Measurements from ENCODE around the gene CABP2.
"Not testable (repeated sequence)": the region's sequence is repeated elsewhere in the genome, so short reads cannot be mapped to it uniquely, and the experiment has no call there.

CABP2 gene

GRCh38 chr11:67538823-67539505 lies 15.7 kb upstream of the CABP2 start:
- no peak for DNase-seq

- no peak for DNase-seq
Measured at GRCh38 chr11:67538306-67538705, 15.1 kb upstream of the CABP2 start.

- DNase-seq: no peak
Measured at GRCh38 chr11:67535561-67535960, 12.3 kb upstream of the CABP2 start.

GRCh38 chr11:67534070-67534679 lies 10.9 kb upstream of the CABP2 start:
- DNase-seq: no peak

GRCh38 chr11:67532889-67533288 lies 9.6 kb upstream of the CABP2 start:
- DNase-seq: no peak

- no peak for DNase-seq
Measured at GRCh38 chr11:67530282-67530592, 7.0 kb upstream of the CABP2 start.

- DNase-seq: no peak
Measured at GRCh38 chr11:67528376-67528775, 5.1 kb upstream of the CABP2 start.

GRCh38 chr11:67525275-67525976 lies 2.2 kb upstream of the CABP2 start:
- no peak for DNase-seq

GRCh38 chr11:67524480-67524808 lies 1.2 kb upstream of the CABP2 start:
- no peak for DNase-seq

- DNase-seq: no peak
Measured at GRCh38 chr11:67523556-67524479, 572 bp upstream of the CABP2 start.

- no peak for DNase-seq
Measured at GRCh38 chr11:67522338-67522737, 908 bp downstream of the CABP2 start.

GRCh38 chr11:67521924-67522323 lies 1.3 kb downstream of the CABP2 start:
- DNase-seq: no peak

GRCh38 chr11:67520856-67521824 lies 2.1 kb downstream of the CABP2 start:
- DNase-seq: no peak

GRCh38 chr11:67519726-67520125 lies 3.5 kb downstream of the CABP2 start:
- DNase-seq: no peak

GRCh38 chr11:67517784-67518552 lies 5.3 kb downstream of the CABP2 start:
- DNase-seq: no peak

- no peak for DNase-seq
Measured at GRCh38 chr11:67516806-67517205, 6.4 kb downstream of the CABP2 start.

- DNase-seq: no peak
Measured at GRCh38 chr11:67514116-67514515, 9.1 kb downstream of the CABP2 start.

GRCh38 chr11:67511558-67511957 lies 11.7 kb downstream of the CABP2 start:
- not testable (repeated sequence) for DNase-seq

GRCh38 chr11:67510023-67510345 lies 13.3 kb downstream of the CABP2 start:
- DNase-seq: no peak

GRCh38 chr11:67508486-67509121 lies 14.6 kb downstream of the CABP2 start:
- DNase-seq: peak; percentile 97 to 99 (median 99)

Measured in stimulated activated naive CD4-positive, alpha-beta T cell (primary cell).